ENCODE results near the gene LMCD1. TPM values are rescaled to one million over a fixed set of nuclear protein-coding genes. Genes with fewer than 3 reads are reported as not detected.
A peak's percentile ranks its signal among the peaks of the same experiment; 100 is the strongest.

LMCD1 gene
- total and polyA plus RNA-seq, 2 of the 4 experiments (the other 2 are of a cell fraction), result 50.0 to 53.8 TPM

- WGBS, 2 experiments (ENCODE audit: extremely low coverage in 2 of 2, insufficient read length in 1 of 2), result 70% methylated on average over 2 of the region's 7 CpGs; no CpG with 5 or more reads in 1 of the 2 experiments
- no peaks in the 10 kb centered on the region for H3K27me3 ChIP-seq (ENCODE audit: control insufficient read depth, insufficient read depth, low read length)
- H3K4ac ChIP-seq (ENCODE audit: low read depth, low read length), result peak overlapping the region; percentile 12; the same call in 1 of the 2 replicates
- H2BK5ac ChIP-seq (ENCODE audit: low read depth, low read length, poor library complexity, severe bottlenecking), result no peak overlapping the region
- H3K4me2 ChIP-seq (ENCODE audit: low read depth, low read length), result no peak overlapping the region
- no peak overlapping the region for H3K4me3 ChIP-seq (ENCODE audit: insufficient read depth, low read depth, low read length)
- CTCF ChIA-PET, result interaction anchor here (0.8 to 1.3 kb wide), 5 partner anchors 44 to 190 kb away, joined by 3 to 6 read pairs (median 3); partner anchors contain the start of gene LMCD1
- no peaks in the 10 kb centered on the region; the same call in 1 of the 2 replicates for H4K20me1 ChIP-seq (ENCODE audit: insufficient read depth, low read length)
- H2AK5ac ChIP-seq (ENCODE audit: low read depth, low read length), result no peak overlapping the region
- peak overlapping the region; percentile 75 for H2BK120ac ChIP-seq (ENCODE audit: low read depth, low read length)
- no TSS peak for BruUV-seq (replicated peaks)
- 0 out of 2 replicates have a peak overlapping the region, but pooled peaks have one; percentile 17 for H3K14ac ChIP-seq (replicated peaks; ENCODE audit: low read depth, low read length)
- intact Hi-C loops (cut with micrococcal nuclease), result loop anchor here (1.0 kb wide), 1 partner anchor 164 kb away; no protein-coding TSS in a partner anchor
- H3K23ac ChIP-seq (ENCODE audit: low read depth, low read length), result no peak overlapping the region
- dilution Hi-C loops (cut with HindIII; ENCODE audit: low sequenced_read_pairs, unreplicated experiment), result no loop called here
- H3K56ac ChIP-seq (ENCODE audit: extremely low read depth, insufficient read depth, low read length), result no peak overlapping the region
- no peak overlapping the region for H2BK15ac ChIP-seq (ENCODE audit: low read depth, low read length)
- no peak overlapping the region for H4K5ac ChIP-seq (ENCODE audit: low read depth, low read length)
- no peaks in the 10 kb centered on the region for H3K9me3 ChIP-seq (ENCODE audit: control insufficient read depth, insufficient read depth, low read length)
- no peak overlapping the region for H4K8ac ChIP-seq (ENCODE audit: low read depth in 2 of 2, low read length in 2 of 2)
- H3K9me1 ChIP-seq (ENCODE audit: insufficient read depth, low read length), result no peaks in the 10 kb centered on the region; the same call in 1 of the 2 replicates
- H3K27ac ChIP-seq (ENCODE audit: insufficient read depth, low read length), result no peak overlapping the region
- H2AK9ac ChIP-seq (replicated peaks; ENCODE audit: low read depth, low read length, poor library complexity), result no peak overlapping the region
- no peak overlapping the region for H3K9ac ChIP-seq (ENCODE audit: low read depth, low read length)
- DNase-seq (no peak), ATAC-seq (ENCODE audit: low read depth) (no peak; the same call in 1 of the 2 replicates)
- H3K18ac ChIP-seq (ENCODE audit: low read depth, low read length), result no peak overlapping the region
- H4K91ac ChIP-seq (ENCODE audit: insufficient read depth, low read depth, low read length), result no peak overlapping the region
- H3K36me3 ChIP-seq (ENCODE audit: control insufficient read depth, insufficient read depth, low read length), result no peaks in the 10 kb centered on the region
- POLR2A ChIA-PET (ENCODE audit: unreplicated experiment), result no interaction called here
- peaks cover 7% of the 10 kb centered on the region for H3K4me1 ChIP-seq (ENCODE audit: control insufficient read depth, insufficient read depth, low read length)
- TF ChIP-seq MAZ (IDR thresholded peaks at IDR 0.05; ENCODE audit: borderline replicate concordance, low read depth, low read length) (no peak), MAFK (IDR thresholded peaks at IDR 0.05; ENCODE audit: low read depth, low read length) (no peak), CTCF (conservative IDR thresholded peaks at IDR 0.05; ENCODE audit: low read depth, low read length) (no peak), FOS (IDR thresholded peaks at IDR 0.05; ENCODE audit: low read depth, low read length) (no peak), CEBPB (IDR thresholded peaks at IDR 0.05; ENCODE audit: low read depth, low read length) (no peak), NFE2L2 (IDR thresholded peaks at IDR 0.05; ENCODE audit: low read depth, low read length) (no peak)
- no peaks in the 10 kb centered on the region for H3K79me1 ChIP-seq (ENCODE audit: low read depth in 1 of 2, low read length in 2 of 2)
- no peak overlapping the region for H2AFZ ChIP-seq (replicated peaks; ENCODE audit: low read length, poor library complexity)
- H2BK20ac ChIP-seq (ENCODE audit: low read depth, low read length), result peak overlapping the region; percentile 43; the same call in 1 of the 2 replicates
- in situ Hi-C loops (cut with MboI; ENCODE audit: low sequenced_read_pairs), result no loop called here
Measured at GRCh38 chr3:8606701-8607231, 105.1 kb downstream of the LMCD1 start.

Data from IMR-90 (cell line).